ENCODE measurements around the gene RNU6-9. TPM values are rescaled to one million over a fixed set of nuclear protein-coding genes. Genes with fewer than 3 reads are reported as not detected.

RNU6-9 gene
- total RNA-seq, 4 donors from 2014 or later: not detected

DNA sequence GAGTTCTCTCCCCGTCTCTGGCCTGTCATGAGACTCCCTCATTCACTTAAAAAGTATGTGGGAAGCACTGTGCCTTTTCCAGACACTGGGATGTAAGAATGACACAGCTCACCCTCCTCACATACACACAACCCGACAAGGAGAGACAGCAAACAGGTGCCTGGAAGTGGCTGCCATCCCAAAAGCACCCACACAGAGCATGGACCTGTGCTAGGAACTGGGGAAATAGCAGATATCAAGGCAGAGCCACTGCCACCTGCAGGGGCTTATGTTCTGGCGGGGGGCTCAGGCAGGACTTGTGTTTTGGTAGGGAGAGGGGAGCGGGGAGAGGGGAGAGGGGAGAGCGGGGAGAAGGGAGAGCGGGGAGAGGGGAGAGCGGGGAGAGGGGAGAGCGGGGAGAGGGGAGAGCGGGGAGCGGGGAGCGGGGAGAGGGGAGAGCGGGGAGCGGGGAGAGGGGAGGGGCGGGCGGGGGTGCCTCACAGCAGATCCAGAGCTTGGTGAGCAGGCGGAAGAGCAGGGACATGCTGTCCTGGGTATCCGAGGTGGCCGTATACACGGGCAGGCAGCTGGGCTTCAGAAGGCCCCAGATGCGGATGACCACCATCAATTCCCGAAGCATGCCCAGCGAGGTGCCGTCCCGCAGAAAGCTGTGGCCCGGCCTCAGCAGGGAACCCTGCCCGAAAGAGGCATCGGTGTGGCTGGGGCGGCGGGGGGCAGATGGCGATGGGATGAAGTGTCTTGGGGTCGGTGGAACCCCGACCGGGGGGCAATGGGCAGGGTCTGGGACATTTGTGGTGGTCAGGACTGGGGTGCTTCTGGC is 21.6 kb upstream of the RNU6-9 start:
- intact Hi-C loops (cut with DNase I): no loop called here
- Histone ChIP-seq H3K27ac (no peak overlapping the region), H3K27me3 (no peaks in the 10 kb centered on the region), H3K9me3 (no peaks in the 10 kb centered on the region), H3K4me1 (peaks cover 0 to 4% of the 10 kb centered on the region in 2 donors), H3K4me3 (replicated peaks in 1 of 3) (no peak overlapping the region), H3K36me3 (peaks cover 22 to 29% of the 10 kb centered on the region in 2 donors)
- DNase-seq: no peak
- TF ChIP-seq, protein P1, sequence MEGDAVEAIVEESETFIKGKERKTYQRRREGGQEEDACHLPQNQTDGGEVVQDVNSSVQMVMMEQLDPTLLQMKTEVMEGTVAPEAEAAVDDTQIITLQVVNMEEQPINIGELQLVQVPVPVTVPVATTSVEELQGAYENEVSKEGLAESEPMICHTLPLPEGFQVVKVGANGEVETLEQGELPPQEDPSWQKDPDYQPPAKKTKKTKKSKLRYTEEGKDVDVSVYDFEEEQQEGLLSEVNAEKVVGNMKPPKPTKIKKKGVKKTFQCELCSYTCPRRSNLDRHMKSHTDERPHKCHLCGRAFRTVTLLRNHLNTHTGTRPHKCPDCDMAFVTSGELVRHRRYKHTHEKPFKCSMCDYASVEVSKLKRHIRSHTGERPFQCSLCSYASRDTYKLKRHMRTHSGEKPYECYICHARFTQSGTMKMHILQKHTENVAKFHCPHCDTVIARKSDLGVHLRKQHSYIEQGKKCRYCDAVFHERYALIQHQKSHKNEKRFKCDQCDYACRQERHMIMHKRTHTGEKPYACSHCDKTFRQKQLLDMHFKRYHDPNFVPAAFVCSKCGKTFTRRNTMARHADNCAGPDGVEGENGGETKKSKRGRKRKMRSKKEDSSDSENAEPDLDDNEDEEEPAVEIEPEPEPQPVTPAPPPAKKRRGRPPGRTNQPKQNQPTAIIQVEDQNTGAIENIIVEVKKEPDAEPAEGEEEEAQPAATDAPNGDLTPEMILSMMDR (IDR thresholded peaks at IDR 0.05): no peak
- no peak for TF ChIP-seq POLR2A (IDR thresholded peaks at IDR 0.05)
- WGBS, 2 donors: 94 to 96% methylated on average over 20 to 22 of the region's 33 CpGs

DNA sequence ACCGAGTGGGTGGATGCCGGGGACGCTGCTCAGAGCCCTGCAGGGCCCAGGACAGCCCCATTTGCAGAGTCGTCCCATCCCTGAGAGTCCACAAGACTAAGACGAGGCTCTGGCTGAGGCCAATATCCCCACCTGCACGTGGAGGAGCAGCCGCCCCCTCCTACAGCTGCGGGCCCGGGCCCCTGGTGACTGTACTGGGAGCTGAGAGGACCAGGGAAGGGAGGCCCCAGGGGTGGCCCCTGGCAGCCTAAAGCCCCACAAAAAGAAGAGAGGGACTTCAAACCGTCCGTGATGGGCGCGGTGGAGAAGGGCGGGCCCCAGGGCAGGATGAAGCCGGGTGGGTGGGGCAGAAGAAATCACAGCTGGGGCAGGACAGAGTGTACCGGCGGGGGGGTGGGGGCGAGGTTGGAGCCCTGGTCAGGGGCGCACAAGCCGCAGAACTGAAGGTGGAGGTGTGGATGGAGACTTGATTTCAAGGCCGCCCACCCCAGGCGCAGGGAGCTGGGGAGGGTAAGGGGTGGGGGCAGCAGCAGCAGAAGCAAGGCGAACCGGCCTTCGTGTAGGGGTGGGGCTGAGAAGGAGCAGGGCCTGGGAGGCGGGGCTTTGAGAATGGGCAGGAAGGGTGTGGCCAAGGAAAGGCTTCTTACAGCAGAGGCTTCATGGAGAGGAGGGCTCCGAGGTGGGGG is 20.9 kb upstream of the RNU6-9 start:
- Histone ChIP-seq H3K4me1 (peaks cover 0 to 4% of the 10 kb centered on the region in 2 donors), H3K36me3 (peaks cover 26 to 32% of the 10 kb centered on the region in 2 donors), H3K27me3 (no peaks in the 10 kb centered on the region), H3K9me3 (no peaks in the 10 kb centered on the region), H3K27ac (no peak overlapping the region), H3K4me3 (replicated peaks in 1 of 3) (no peak overlapping the region)
- no peak for TF ChIP-seq POLR2A (IDR thresholded peaks at IDR 0.05)
- TF ChIP-seq, protein P1 (IDR thresholded peaks at IDR 0.05): no peak
- DNase-seq: no peak
- intact Hi-C loops (cut with DNase I): no loop called here
- 81 to 91% methylated on average over 17 to 26 of the region's 27 CpGs for WGBS, 2 donors

DNA sequence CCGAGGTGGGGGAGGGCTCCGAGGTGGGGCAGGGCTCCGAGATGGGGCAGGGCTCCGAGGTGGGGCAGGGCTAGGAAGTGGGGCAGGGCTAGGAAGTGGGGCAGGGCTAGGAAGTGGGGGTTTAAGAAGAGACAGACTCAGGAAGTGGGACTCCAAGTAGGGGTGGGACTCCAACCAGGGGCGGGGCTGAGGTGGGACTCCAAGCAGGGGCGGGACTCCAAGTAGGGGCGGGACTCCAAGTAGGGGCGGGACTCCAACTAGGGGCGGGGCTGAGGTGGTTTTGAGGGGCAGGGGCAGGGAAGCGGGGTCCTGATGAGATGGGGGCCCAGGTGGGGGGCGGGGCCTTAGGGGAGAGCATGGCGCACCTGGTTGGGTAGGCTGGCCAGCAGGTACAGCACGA is 20.2 kb upstream of the RNU6-9 start:
- H3K9me3 ChIP-seq: no peaks in the 10 kb centered on the region
- DNase-seq: peak in 1 of 2 donors; percentile 26
- H3K36me3 ChIP-seq: peaks cover 26% of the 10 kb centered on the region in 2 donors
- WGBS, 2 donors: 100% methylated on average over 3 to 4 of the region's 13 CpGs
- H3K4me1 ChIP-seq: peaks cover 0 to 4% of the 10 kb centered on the region in 2 donors
- H3K27me3 ChIP-seq: no peaks in the 10 kb centered on the region
- H3K27ac ChIP-seq: no peak overlapping the region
- TF ChIP-seq, protein P1 (IDR thresholded peaks at IDR 0.05): no peak
- no peak for TF ChIP-seq POLR2A (IDR thresholded peaks at IDR 0.05)
- no peak overlapping the region for H3K4me3 ChIP-seq (replicated peaks in 1 of 3)
- intact Hi-C loops (cut with DNase I): no loop called here

DNA sequence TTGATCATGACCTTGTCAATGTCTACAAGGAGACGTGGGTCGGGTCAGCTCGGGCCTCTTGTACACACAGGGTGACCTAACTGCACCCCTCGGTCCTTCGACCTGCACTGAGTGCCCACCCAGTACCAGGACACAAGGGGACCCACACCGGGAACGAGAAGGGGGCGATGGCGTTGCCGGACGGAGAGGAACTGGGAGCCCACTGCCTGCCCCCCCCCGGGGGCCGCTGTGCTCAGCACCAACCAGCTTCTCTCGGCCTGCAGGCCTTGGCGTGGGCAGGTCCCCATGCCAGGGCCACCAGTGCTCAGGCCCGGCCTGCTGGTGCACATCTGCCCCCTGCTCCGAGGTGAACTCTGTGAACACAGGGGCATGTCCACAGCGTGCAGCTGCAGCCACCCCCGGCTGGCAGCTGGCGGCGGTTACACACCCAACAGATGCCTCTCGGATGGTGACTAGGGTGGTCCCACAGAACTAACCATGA is 19.7 kb upstream of the RNU6-9 start:
- Histone ChIP-seq H3K4me1 (peaks cover 0 to 4% of the 10 kb centered on the region in 2 donors), H3K4me3 (replicated peaks in 1 of 3) (no peak overlapping the region), H3K27me3 (no peaks in the 10 kb centered on the region), H3K27ac (no peak overlapping the region), H3K9me3 (no peaks in the 10 kb centered on the region), H3K36me3 (peaks cover 24 to 26% of the 10 kb centered on the region in 2 donors)
- WGBS, 2 donors: 93 to 94% methylated on average over 3 to 17 of the region's 22 CpGs
- intact Hi-C loops (cut with DNase I): no loop called here
- DNase-seq: no peak
- TF ChIP-seq, protein P1 (IDR thresholded peaks at IDR 0.05): no peak
- TF ChIP-seq POLR2A (IDR thresholded peaks at IDR 0.05): no peak
